ENCODE results near the gene EFHD1. TPM values are rescaled to one million over a fixed set of nuclear protein-coding genes. Genes with fewer than 3 reads are reported as not detected.

EFHD1 gene
- total and polyA plus RNA-seq, 2 of the 13 experiments (the other 11 are each of a cell fraction or from before 2014, with no cell fraction given) = 0.09 TPM; not detected in 1

- TF ChIP-seq, protein P1, sequence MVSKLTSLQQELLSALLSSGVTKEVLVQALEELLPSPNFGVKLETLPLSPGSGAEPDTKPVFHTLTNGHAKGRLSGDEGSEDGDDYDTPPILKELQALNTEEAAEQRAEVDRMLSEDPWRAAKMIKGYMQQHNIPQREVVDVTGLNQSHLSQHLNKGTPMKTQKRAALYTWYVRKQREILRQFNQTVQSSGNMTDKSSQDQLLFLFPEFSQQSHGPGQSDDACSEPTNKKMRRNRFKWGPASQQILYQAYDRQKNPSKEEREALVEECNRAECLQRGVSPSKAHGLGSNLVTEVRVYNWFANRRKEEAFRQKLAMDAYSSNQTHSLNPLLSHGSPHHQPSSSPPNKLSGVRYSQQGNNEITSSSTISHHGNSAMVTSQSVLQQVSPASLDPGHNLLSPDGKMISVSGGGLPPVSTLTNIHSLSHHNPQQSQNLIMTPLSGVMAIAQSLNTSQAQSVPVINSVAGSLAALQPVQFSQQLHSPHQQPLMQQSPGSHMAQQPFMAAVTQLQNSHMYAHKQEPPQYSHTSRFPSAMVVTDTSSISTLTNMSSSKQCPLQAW (CRISPR knock-in tag; IDR thresholded peaks at IDR 0.05) = no peak
- TF ChIP-seq ZNF547 (CRISPR knock-in tag; IDR thresholded peaks at IDR 0.05) (peak; percentile 97), U2AF2 (IDR thresholded peaks at IDR 0.05; ENCODE audit: low read depth, low read length) (no peak), KAT8 (CRISPR knock-in tag; IDR thresholded peaks at IDR 0.05) (peak; percentile 60; the same call in 1 of the 2 replicates), ZNF432 (CRISPR knock-in tag; IDR thresholded peaks at IDR 0.05; ENCODE audit: borderline replicate concordance) (no peak), NFKBIZ (CRISPR knock-in tag; IDR thresholded peaks at IDR 0.05) (peak; percentile 82; the same call in 1 of the 2 replicates), FOXO1 (CRISPR knock-in tag; IDR thresholded peaks at IDR 0.05) (no peak), ZNF777 (CRISPR knock-in tag; IDR thresholded peaks at IDR 0.05) (no peak; the same call in 1 of the 2 replicates), ZNF7 (CRISPR knock-in tag; IDR thresholded peaks at IDR 0.05) (no peak), ZNF382 (CRISPR knock-in tag; IDR thresholded peaks at IDR 0.05; ENCODE audit: borderline replicate concordance) (no peak), MAF1 (CRISPR knock-in tag; IDR thresholded peaks at IDR 0.05; ENCODE audit: borderline replicate concordance) (no peak), ZBTB42 (CRISPR knock-in tag; IDR thresholded peaks at IDR 0.05) (no peak), ZSCAN25 (CRISPR knock-in tag; IDR thresholded peaks at IDR 0.05) (peak; percentile 36; the same call in 1 of the 2 replicates), STAG1 (CRISPR knock-in tag; IDR thresholded peaks at IDR 0.05) (no peak), ZNF569 (CRISPR knock-in tag; IDR thresholded peaks at IDR 0.05; ENCODE audit: borderline replicate concordance) (no peak), POLR2AphosphoS2 (IDR thresholded peaks at IDR 0.05; ENCODE audit: low read depth, low read length) (no peak)
- TF ChIP-seq, protein P2, sequence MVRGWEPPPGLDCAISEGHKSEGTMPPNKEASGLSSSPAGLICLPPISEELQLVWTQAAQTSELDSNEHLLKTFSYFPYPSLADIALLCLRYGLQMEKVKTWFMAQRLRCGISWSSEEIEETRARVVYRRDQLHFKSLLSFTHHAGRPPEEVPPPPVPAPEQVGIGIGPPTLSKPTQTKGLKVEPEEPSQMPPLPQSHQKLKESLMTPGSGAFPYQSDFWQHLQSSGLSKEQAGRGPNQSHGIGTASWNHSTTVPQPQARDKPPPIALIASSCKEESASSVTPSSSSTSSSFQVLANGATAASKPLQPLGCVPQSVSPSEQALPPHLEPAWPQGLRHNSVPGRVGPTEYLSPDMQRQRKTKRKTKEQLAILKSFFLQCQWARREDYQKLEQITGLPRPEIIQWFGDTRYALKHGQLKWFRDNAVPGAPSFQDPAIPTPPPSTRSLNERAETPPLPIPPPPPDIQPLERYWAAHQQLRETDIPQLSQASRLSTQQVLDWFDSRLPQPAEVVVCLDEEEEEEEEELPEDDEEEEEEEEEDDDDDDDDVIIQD (CRISPR knock-in tag; IDR thresholded peaks at IDR 0.05; ENCODE audit: low read depth) = peak; percentile 83; the same call in 1 of the 2 replicates
- TF ChIP-seq, protein P3, sequence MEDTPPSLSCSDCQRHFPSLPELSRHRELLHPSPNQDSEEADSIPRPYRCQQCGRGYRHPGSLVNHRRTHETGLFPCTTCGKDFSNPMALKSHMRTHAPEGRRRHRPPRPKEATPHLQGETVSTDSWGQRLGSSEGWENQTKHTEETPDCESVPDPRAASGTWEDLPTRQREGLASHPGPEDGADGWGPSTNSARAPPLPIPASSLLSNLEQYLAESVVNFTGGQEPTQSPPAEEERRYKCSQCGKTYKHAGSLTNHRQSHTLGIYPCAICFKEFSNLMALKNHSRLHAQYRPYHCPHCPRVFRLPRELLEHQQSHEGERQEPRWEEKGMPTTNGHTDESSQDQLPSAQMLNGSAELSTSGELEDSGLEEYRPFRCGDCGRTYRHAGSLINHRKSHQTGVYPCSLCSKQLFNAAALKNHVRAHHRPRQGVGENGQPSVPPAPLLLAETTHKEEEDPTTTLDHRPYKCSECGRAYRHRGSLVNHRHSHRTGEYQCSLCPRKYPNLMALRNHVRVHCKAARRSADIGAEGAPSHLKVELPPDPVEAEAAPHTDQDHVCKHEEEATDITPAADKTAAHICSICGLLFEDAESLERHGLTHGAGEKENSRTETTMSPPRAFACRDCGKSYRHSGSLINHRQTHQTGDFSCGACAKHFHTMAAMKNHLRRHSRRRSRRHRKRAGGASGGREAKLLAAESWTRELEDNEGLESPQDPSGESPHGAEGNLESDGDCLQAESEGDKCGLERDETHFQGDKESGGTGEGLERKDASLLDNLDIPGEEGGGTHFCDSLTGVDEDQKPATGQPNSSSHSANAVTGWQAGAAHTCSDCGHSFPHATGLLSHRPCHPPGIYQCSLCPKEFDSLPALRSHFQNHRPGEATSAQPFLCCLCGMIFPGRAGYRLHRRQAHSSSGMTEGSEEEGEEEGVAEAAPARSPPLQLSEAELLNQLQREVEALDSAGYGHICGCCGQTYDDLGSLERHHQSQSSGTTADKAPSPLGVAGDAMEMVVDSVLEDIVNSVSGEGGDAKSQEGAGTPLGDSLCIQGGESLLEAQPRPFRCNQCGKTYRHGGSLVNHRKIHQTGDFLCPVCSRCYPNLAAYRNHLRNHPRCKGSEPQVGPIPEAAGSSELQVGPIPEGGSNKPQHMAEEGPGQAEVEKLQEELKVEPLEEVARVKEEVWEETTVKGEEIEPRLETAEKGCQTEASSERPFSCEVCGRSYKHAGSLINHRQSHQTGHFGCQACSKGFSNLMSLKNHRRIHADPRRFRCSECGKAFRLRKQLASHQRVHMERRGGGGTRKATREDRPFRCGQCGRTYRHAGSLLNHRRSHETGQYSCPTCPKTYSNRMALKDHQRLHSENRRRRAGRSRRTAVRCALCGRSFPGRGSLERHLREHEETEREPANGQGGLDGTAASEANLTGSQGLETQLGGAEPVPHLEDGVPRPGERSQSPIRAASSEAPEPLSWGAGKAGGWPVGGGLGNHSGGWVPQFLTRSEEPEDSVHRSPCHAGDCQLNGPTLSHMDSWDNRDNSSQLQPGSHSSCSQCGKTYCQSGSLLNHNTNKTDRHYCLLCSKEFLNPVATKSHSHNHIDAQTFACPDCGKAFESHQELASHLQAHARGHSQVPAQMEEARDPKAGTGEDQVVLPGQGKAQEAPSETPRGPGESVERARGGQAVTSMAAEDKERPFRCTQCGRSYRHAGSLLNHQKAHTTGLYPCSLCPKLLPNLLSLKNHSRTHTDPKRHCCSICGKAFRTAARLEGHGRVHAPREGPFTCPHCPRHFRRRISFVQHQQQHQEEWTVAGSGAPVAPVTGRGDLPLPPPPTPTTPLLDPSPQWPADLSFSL (CRISPR knock-in tag; IDR thresholded peaks at IDR 0.05) = no peak
- TF ChIP-seq, protein P4, sequence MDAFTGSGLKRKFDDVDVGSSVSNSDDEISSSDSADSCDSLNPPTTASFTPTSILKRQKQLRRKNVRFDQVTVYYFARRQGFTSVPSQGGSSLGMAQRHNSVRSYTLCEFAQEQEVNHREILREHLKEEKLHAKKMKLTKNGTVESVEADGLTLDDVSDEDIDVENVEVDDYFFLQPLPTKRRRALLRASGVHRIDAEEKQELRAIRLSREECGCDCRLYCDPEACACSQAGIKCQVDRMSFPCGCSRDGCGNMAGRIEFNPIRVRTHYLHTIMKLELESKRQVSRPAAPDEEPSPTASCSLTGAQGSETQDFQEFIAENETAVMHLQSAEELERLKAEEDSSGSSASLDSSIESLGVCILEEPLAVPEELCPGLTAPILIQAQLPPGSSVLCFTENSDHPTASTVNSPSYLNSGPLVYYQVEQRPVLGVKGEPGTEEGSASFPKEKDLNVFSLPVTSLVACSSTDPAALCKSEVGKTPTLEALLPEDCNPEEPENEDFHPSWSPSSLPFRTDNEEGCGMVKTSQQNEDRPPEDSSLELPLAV (CRISPR knock-in tag; conservative IDR thresholded peaks at IDR 0.05; ENCODE audit: low read depth) = peak; percentile 79; the same call in 1 of the 2 replicates
These were observed 63.8 kb downstream of the EFHD1 start, which contains the start of gene GIGYF2 (continued) for GRCh38 chr2:232697059-232697806.

Data from HepG2 (cell line).